GM12864 (cell line): ENCODE measurements around the gene MAPK8IP2.
"Not testable (repeated sequence)": the region's sequence is repeated elsewhere in the genome, so short reads cannot be mapped to it uniquely, and the experiment has no call there.

Experiments used
- DNase-seq: peaks from one replicate; pipeline ENCODE4 v3.0.0-alpha.2; 2011; ENCODE audit warnings: low read depth
- H3K4me3 ChIP-seq: 2 replicates; pipeline ENCODE4 v1.5.1; 2011; ENCODE audit warnings: mild to moderate bottlenecking, low read depth, low read length, control low read depth
- CTCF ChIP-seq: IDR thresholded peaks from 2 replicates; pipeline ENCODE4 v1.5.1; 2011; ENCODE audit warnings: low read depth, mild to moderate bottlenecking, moderate library complexity, low read length, control low read depth, inconsistent platforms; ENCODE audit errors: missing control alignments

MAPK8IP2 gene

GRCh38 chr22:50628543-50629134 lies 28.0 kb downstream of the MAPK8IP2 start:
- no peak for DNase-seq
- TF ChIP-seq CTCF, result no peak
- peak overlapping the region; percentile 68 for H3K4me3 ChIP-seq

- DNase-seq, result no peak
- no peak for TF ChIP-seq CTCF
- no peak overlapping the region for H3K4me3 ChIP-seq
These were observed 29.8 kb downstream of the MAPK8IP2 start for GRCh38 chr22:50630376-50630775.

- no peak overlapping the region for H3K4me3 ChIP-seq
- DNase-seq, result no peak
- TF ChIP-seq CTCF, result no peak
These were observed 32.5 kb downstream of the MAPK8IP2 start for GRCh38 chr22:50633086-50633485.

- H3K4me3 ChIP-seq, result no peak overlapping the region
- no peak for TF ChIP-seq CTCF
- no peak for DNase-seq
These were observed 33.2 kb downstream of the MAPK8IP2 start for GRCh38 chr22:50633771-50634170.

- no peak for TF ChIP-seq CTCF
- DNase-seq, result no peak
- no peak overlapping the region for H3K4me3 ChIP-seq
These were observed 35.0 kb downstream of the MAPK8IP2 start for GRCh38 chr22:50635591-50635990.

GRCh38 chr22:50640296-50640695 lies 39.7 kb downstream of the MAPK8IP2 start:
- DNase-seq, H3K4me3 ChIP-seq: not testable (repeated sequence)

- TF ChIP-seq CTCF, result no peak
- no peak overlapping the region for H3K4me3 ChIP-seq
- DNase-seq, result no peak
These were observed 40.5 kb downstream of the MAPK8IP2 start for GRCh38 chr22:50640857-50641647.
